IMR-90 (cell line): Measurements from ENCODE around the gene PLRG1. TPM values are rescaled to one million over a fixed set of nuclear protein-coding genes. Genes with fewer than 3 reads are reported as not detected.

Source experiments
- CHD1 ChIP-seq: IDR thresholded peaks from 2 replicates; pipeline ENCODE4 v1.6.1; 2012; ENCODE audit warnings: low read depth, low read length, improper control_type of control experiment
- FOS ChIP-seq: fragments of 150-350 bp; IDR thresholded peaks from 2 replicates; pipeline ENCODE4 v1.6.1; 2016; ENCODE audit warnings: low read depth, low read length
- NFE2L2 ChIP-seq: fragments of 150-350 bp; IDR thresholded peaks from 2 replicates; pipeline ENCODE4 v1.6.1; 2016; ENCODE audit warnings: low read depth, mild to moderate bottlenecking, low read length
- RCOR1 ChIP-seq: IDR thresholded peaks from 2 replicates; pipeline ENCODE4 v1.6.1; 2012; ENCODE audit warnings: mild to moderate bottlenecking, low read length, improper control_type of control experiment; ENCODE audit not compliant: insufficient replicate concordance
- USF2 ChIP-seq: fragments of 150-350 bp; IDR thresholded peaks from 2 replicates; pipeline ENCODE4 v1.6.1; 2017; ENCODE audit warnings: mild to moderate bottlenecking, antibody characterized with exemption, low read length, low read depth
- polyA plus RNA-seq, 3 experiments: library from polyadenylated mRNA; depleted of rRNA; stranded (reverse); fragments of >200 nt; gene quantifications; 2 replicates each; pipeline ENCODE4 v1.2.3, GENCODE V29; 2012; ENCODE audit warnings: low replicate concordance in 1 of 3
- total RNA-seq: library from RNA; depleted of rRNA; stranded (reverse); fragments of >200 nt; gene quantifications from 2 replicates; pipeline ENCODE4 v1.2.3, GENCODE V29; 2012

PLRG1 gene
- total and polyA plus RNA-seq, 2 of the 4 experiments (the other 2 are of a cell fraction), result 76.1 to 200 TPM

DNA sequence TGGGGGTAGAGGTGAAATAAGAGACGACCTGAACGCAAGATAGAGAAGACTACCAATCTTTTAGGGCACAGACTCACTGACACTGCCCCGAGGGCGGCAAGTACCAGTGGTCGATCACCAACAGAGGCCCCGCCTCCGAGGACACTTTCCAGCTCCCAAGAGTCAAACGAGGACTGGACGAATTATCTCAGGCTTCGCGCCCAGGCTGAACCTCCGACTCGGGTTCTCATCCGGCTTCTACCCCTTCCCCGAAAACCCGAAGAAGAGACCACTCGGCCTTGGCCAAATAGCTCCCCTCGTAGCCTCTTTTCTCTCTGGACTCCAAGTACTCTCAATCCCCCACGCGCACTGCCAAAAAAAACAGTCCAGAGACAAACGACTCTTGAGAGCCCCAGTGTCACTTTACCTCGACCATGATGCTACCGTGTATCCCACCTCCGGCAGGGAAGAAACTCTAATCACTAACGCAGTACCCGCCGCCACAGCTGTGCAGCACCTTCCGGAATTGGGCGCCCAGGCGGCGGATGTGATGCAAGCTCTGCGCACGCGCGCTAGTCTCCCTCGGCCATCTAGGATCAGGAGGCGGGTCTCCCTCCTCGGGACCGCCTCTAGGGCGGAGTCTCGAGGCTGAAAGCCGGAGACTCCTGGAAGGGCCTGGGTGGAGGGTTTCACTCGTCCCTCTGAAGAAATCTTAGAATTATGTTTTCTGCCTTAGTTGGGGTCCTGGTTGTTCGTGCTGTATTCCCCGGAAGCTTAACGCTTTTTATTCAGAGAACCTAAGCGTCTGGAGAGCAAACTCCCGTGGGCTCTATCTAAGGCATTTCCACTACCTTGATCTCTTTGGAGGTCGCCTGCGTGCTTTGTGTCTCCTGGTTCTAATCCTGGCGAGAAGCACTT, at the start of gene PLRG1 (continued):
- TF ChIP-seq CHD1 (no peak), USF2 (no peak), FOS (no peak), NFE2L2 (no peak), RCOR1 (no peak)
